WTC11 (cell line): ENCODE data around the gene CCDC149. TPM values are rescaled to one million over a fixed set of nuclear protein-coding genes. Genes with fewer than 3 reads are reported as not detected.

Source experiments
- ATAC-seq: fragments of 200-7000 bp; cut with Tn5 transposase; 2 replicates; pipeline ENCODE4 v1.10.0; 2021; ENCODE audit warnings: mild to moderate bottlenecking, moderate library complexity
- CTCF ChIA-PET: fragments of 300-600 bp; sonication (Branson Sonifier 250); formaldehyde crosslinking; loops from one replicate; lab custom pipeline; 2021; ENCODE audit warnings: antibody characterized with exemption; lab: Charles Lee
- POLR2A ChIA-PET: fragments of 350-600 bp; sonication (Branson Sonifier 250); formaldehyde crosslinking; loops from one replicate; lab custom pipeline; 2021; ENCODE audit warnings: antibody characterized with exemption; lab: Charles Lee
- DNase-seq: peaks from one replicate; pipeline ENCODE4 v3.0.0; 2021; ENCODE audit warnings: low spot score
- H3K27ac Mint-ChIP-seq: 2 replicates; pipeline ENCODE4 v1.8.0; 2021; ENCODE audit warnings: mixed read lengths
- H3K27me3 Mint-ChIP-seq: 2 replicates; pipeline ENCODE4 v1.8.0; 2021; ENCODE audit warnings: low read depth, mild to moderate bottlenecking, moderate library complexity, mixed read lengths
- H3K36me3 Mint-ChIP-seq: 2 replicates; pipeline ENCODE4 v1.8.0; 2021; ENCODE audit warnings: mixed read lengths
- H3K4me1 Mint-ChIP-seq: 2 replicates; pipeline ENCODE4 v1.8.0; 2022; ENCODE audit warnings: mixed read lengths
- H3K4me3 Mint-ChIP-seq: 2 replicates; pipeline ENCODE4 v1.8.0; 2021; ENCODE audit warnings: mild to moderate bottlenecking, moderate library complexity, mixed read lengths
- H3K9me3 Mint-ChIP-seq: 2 replicates; pipeline ENCODE4 v1.8.0; 2021; ENCODE audit warnings: mixed read lengths
- AFF4 ChIP-seq: sonication (generic); formaldehyde crosslinking; IDR thresholded peaks from 2 replicates; pipeline ENCODE4 v1.8.1; 2023; ENCODE audit warnings: mild to moderate bottlenecking, missing genetic modification reagents, borderline replicate concordance
- ATF1 ChIP-seq: sonication (generic); formaldehyde crosslinking; IDR thresholded peaks from 2 replicates; pipeline ENCODE4 v1.8.1; 2023; ENCODE audit warnings: mild to moderate bottlenecking, moderate library complexity, missing genetic modification reagents
- ATF3 ChIP-seq: sonication (generic); formaldehyde crosslinking; conservative IDR thresholded peaks from 2 replicates; pipeline ENCODE4 v1.8.1; 2022; ENCODE audit warnings: mild to moderate bottlenecking, missing genetic modification reagents
- CREB1 ChIP-seq: sonication (generic); formaldehyde crosslinking; IDR thresholded peaks from 2 replicates; pipeline ENCODE4 v1.8.0; 2023; ENCODE audit warnings: mild to moderate bottlenecking, missing genetic modification reagents
- CTCF ChIP-seq: fragments of 200-600 bp; IDR thresholded peaks from 2 replicates; pipeline ENCODE4 v1.8.0; 2022; ENCODE audit warnings: antibody characterized with exemption
- E2F5 ChIP-seq: sonication (generic); formaldehyde crosslinking; IDR thresholded peaks from 2 replicates; pipeline ENCODE4 v1.8.1; 2022; ENCODE audit warnings: mild to moderate bottlenecking, moderate library complexity, missing genetic modification reagents
- ETV6 ChIP-seq: sonication (generic); formaldehyde crosslinking; IDR thresholded peaks from 2 replicates; pipeline ENCODE4 v1.8.1; 2022; ENCODE audit warnings: mild to moderate bottlenecking, missing genetic modification reagents
- IRF2 ChIP-seq: sonication (generic); formaldehyde crosslinking; IDR thresholded peaks from 2 replicates; pipeline ENCODE4 v1.8.0; 2022; ENCODE audit warnings: low read depth, missing genetic modification reagents, borderline replicate concordance
- NR2C2 ChIP-seq: sonication (generic); formaldehyde crosslinking; IDR thresholded peaks from 2 replicates; pipeline ENCODE4 v1.8.0; 2022; ENCODE audit warnings: mild to moderate bottlenecking, missing genetic modification reagents
- PRRX2 ChIP-seq: fragments of 250-450 bp; sonication (Bioruptor Pico); IDR thresholded peaks from 2 replicates; pipeline ENCODE4 v1.8.0; 2021; ENCODE audit warnings: mild to moderate bottlenecking
- SP1 ChIP-seq: sonication (generic); formaldehyde crosslinking; conservative IDR thresholded peaks from 2 replicates; pipeline ENCODE4 v1.8.1; 2022; ENCODE audit warnings: missing genetic modification reagents
- ZBTB21 ChIP-seq: sonication (generic); formaldehyde crosslinking; IDR thresholded peaks from 2 replicates; pipeline ENCODE4 v1.8.1; 2023; ENCODE audit warnings: mild to moderate bottlenecking, missing genetic modification reagents, borderline replicate concordance
- ZNF219 ChIP-seq: sonication (generic); formaldehyde crosslinking; IDR thresholded peaks from 2 replicates; pipeline ENCODE4 v1.8.0; 2023; ENCODE audit warnings: missing genetic modification reagents, mild to moderate bottlenecking, borderline replicate concordance
- ZNF281 ChIP-seq: sonication (generic); formaldehyde crosslinking; IDR thresholded peaks from 2 replicates; pipeline ENCODE4 v1.8.0; 2023; ENCODE audit warnings: mild to moderate bottlenecking, missing genetic modification reagents
- total RNA-seq: library from RNA; stranded (reverse); gene quantifications from 3 replicates; pipeline ENCODE4 v1.2.3, GENCODE V29; 2021

The CCDC149 gene
- total RNA-seq, 1 experiment from 2014 or later = 3.9 TPM

- TF ChIP-seq CTCF (no peak), ZNF219 (CRISPR knock-in tag) (no peak)
These were observed 134.2 kb downstream of the CCDC149 start (continued) for GRCh38 chr4:24778464-24779225.

GRCh38 chr4:24777536-24778463, 135.0 kb downstream of the CCDC149 start:
- H3K27ac Mint-ChIP-seq = no peak overlapping the region
- POLR2A ChIA-PET = no interaction called here
- CTCF ChIA-PET = interaction anchor here (0.6 to 1.6 kb wide), 2 partner anchors 16 to 90 kb away, joined by 3 to 5 read pairs; no protein-coding TSS in a partner anchor

GRCh38 chr4:24775750-24776149, 137.1 kb downstream of the CCDC149 start:
- CTCF ChIA-PET = no interaction called here
- H3K4me1 Mint-ChIP-seq = peaks cover 14% of the 10 kb centered on the region
- H3K9me3 Mint-ChIP-seq = peaks cover 12% of the 10 kb centered on the region
- H3K27ac Mint-ChIP-seq = no peak overlapping the region
- H3K4me3 Mint-ChIP-seq = no peak overlapping the region
- POLR2A ChIA-PET = no interaction called here
- TF ChIP-seq IRF2 (CRISPR knock-in tag) = no peak
- TF ChIP-seq ATF3 = no peak
- no peaks in the 10 kb centered on the region for H3K36me3 Mint-ChIP-seq
- ATAC-seq = no peak
- no peak for DNase-seq
- H3K27me3 Mint-ChIP-seq = no peaks in the 10 kb centered on the region; the same call in 1 of the 2 replicates

More at GRCh38 chr4:24777536-24778463, 135.0 kb downstream of the CCDC149 start:
- Mint-ChIP-seq H3K4me3 (no peak overlapping the region), H3K36me3 (no peaks in the 10 kb centered on the region), H3K27me3 (no peaks in the 10 kb centered on the region; the same call in 1 of the 2 replicates), H3K4me1 (peaks cover 13% of the 10 kb centered on the region), H3K9me3 (no peaks in the 10 kb centered on the region)
- ATAC-seq (no peak), DNase-seq (no peak)
- TF ChIP-seq ETV6 (no peak), ATF1 (no peak), NR2C2 (CRISPR knock-in tag) (no peak), CREB1 (CRISPR knock-in tag) (no peak), PRRX2 (no peak)
- TF ChIP-seq, all 79 proteins: peak for 0

- H3K36me3 Mint-ChIP-seq = no peaks in the 10 kb centered on the region
- no peak for DNase-seq
- H3K4me1 Mint-ChIP-seq = peaks cover 17% of the 10 kb centered on the region
- peaks cover 12% of the 10 kb centered on the region for H3K9me3 Mint-ChIP-seq
- H3K27ac Mint-ChIP-seq = no peak overlapping the region
- no peaks in the 10 kb centered on the region; the same call in 1 of the 2 replicates for H3K27me3 Mint-ChIP-seq
- CTCF ChIA-PET = no interaction called here
- no peak overlapping the region for H3K4me3 Mint-ChIP-seq
- POLR2A ChIA-PET = no interaction called here
- ATAC-seq = no peak
- no peak for TF ChIP-seq SP1 (CRISPR knock-in tag)
- TF ChIP-seq ZBTB21 (CRISPR knock-in tag) = no peak
- TF ChIP-seq E2F5 (CRISPR knock-in tag) = no peak
- TF ChIP-seq AFF4 (CRISPR knock-in tag) = no peak
- no peak for TF ChIP-seq ZNF281 (CRISPR knock-in tag)
These were observed 137.7 kb downstream of the CCDC149 start for GRCh38 chr4:24775032-24775605.
